ENCODE measurements around the gene CCNA1. TPM values are rescaled to one million over a fixed set of nuclear protein-coding genes. Genes with fewer than 3 reads are reported as not detected.

Gene CCNA1
- total and polyA plus RNA-seq, 2 of the 13 experiments (the other 11 are each of a cell fraction or from before 2014, with no cell fraction given): not detected

DNA sequence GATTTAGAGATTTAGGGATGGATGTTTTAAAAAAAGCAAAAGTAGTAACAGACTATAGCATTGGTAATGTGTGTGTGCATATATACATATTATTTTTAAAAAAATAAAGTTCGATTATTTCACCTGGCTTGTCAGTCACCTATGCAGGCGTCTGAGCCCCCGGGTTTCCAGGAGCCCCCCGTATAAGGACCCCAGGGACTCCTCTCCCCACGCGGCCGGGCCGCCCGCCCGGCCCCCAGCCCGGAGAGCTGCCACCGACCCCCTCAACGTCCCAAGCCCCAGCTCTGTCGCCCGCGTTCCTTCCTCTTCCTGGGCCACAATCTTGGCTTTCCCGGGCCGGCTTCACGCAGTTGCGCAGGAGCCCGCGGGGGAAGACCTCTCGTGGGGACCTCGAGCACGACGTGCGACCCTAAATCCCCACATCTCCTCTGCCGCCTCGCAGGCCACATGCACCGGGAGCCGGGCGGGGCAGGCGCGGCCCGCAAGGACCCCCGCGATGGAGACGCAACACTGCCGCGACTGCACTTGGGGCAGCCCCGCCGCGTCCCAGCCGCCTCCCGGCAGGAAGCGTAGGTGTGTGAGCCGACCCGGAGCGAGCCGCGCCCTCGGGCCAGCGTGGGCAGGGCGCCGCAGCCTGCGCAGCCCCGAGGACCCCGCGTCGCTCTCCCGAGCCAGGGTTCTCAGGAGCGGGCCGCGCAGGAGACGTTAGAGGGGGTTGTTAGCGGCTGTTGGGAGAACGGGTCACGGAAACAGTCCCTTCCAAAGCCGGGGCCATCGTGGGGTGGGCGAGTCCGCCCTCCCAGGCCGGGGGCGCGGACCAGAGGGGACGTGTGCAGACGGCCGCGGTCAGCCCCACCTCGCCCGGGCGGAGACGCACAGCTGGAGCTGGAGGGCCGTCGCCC, 840 bp upstream of the CCNA1 start (continued):
- TF ChIP-seq, protein P1, sequence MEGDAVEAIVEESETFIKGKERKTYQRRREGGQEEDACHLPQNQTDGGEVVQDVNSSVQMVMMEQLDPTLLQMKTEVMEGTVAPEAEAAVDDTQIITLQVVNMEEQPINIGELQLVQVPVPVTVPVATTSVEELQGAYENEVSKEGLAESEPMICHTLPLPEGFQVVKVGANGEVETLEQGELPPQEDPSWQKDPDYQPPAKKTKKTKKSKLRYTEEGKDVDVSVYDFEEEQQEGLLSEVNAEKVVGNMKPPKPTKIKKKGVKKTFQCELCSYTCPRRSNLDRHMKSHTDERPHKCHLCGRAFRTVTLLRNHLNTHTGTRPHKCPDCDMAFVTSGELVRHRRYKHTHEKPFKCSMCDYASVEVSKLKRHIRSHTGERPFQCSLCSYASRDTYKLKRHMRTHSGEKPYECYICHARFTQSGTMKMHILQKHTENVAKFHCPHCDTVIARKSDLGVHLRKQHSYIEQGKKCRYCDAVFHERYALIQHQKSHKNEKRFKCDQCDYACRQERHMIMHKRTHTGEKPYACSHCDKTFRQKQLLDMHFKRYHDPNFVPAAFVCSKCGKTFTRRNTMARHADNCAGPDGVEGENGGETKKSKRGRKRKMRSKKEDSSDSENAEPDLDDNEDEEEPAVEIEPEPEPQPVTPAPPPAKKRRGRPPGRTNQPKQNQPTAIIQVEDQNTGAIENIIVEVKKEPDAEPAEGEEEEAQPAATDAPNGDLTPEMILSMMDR (CRISPR knock-in tag; IDR thresholded peaks at IDR 0.05): no peak
- TF ChIP-seq ELF3 (CRISPR knock-in tag; IDR thresholded peaks at IDR 0.05): no peak

DNA sequence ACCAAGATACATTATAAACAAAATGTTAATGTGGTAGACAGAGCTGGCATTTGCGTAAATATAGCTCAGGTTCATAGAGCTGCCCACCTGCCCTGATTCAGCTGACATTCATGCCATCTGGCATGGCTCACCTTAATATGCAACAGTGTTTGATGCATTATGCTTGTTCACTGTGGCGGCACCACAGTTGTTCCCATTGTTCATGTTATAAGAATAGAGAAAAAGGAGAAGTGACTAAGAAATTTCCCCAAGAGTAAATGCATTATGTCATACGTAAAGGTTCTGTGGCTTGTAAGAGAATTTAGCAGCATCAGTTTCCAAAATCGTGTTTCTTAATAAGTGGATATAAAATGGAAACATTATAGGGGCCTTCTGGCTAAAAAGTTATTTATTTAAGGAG, 4.5 kb downstream of the CCNA1 start:
- H3K4me2 ChIP-seq (ENCODE audit: low read depth, low read length): no peak overlapping the region
- no peaks in the 10 kb centered on the region for H3K4me1 ChIP-seq (ENCODE audit: insufficient read depth, low read length)
- no peak overlapping the region for H3K9ac ChIP-seq (ENCODE audit: insufficient read depth, low read depth, low read length)
- H3K9me3 ChIP-seq (ENCODE audit: low read length): no peaks in the 10 kb centered on the region
- DNase-seq (ENCODE audit: low spot score) (no peak), ATAC-seq (no peak), FAIRE-seq (no peak)
- CTCF ChIA-PET (ENCODE audit: low intra/inter-chr PET ratio, low total read pairs): no interaction called here
- BruUV-seq (replicated peaks): no TSS peak
- no peaks in the 10 kb centered on the region for H3K79me2 ChIP-seq (ENCODE audit: insufficient read depth, low read length)
- H3K27ac ChIP-seq (ENCODE audit: extremely low read length, insufficient read depth, low read length): no peak overlapping the region
- H3K4me3 ChIP-seq (replicated peaks in 1 of 3; ENCODE audit: insufficient read depth in 1 of 3, low read depth in 2 of 3, low read length in 3 of 3): no peak overlapping the region
- H3K27me3 ChIP-seq (ENCODE audit: control insufficient read depth in 1 of 2, insufficient read depth in 2 of 2, low read length in 2 of 2): peaks cover 2 to 12% of the 10 kb centered on the region in 2 experiments; a peak in 2 of 5 replicates
- in situ Hi-C loops (cut with HindIII; ENCODE audit: extremely low pct_ligation_motif_present, low pct_unique_long_range_greater_than_20kb): no loop called here
- intact Hi-C loops (cut with micrococcal nuclease; ENCODE audit: unreplicated experiment): no loop called here
- H4K20me1 ChIP-seq (ENCODE audit: insufficient read depth, low read length): no peaks in the 10 kb centered on the region
- WGBS (ENCODE audit: low lambda C conversion rate): 14% methylated on average over 4 of the region's 4 CpGs
- no peaks in the 10 kb centered on the region for H3K36me3 ChIP-seq (replicated peaks in 1 of 2; ENCODE audit: control insufficient read depth in 1 of 2, insufficient read depth in 2 of 2, low read length in 2 of 2)
- POLR2A ChIA-PET: no interaction called here
- TF ChIP-seq ZNF431 (CRISPR knock-in tag; IDR thresholded peaks at IDR 0.05; ENCODE audit: borderline replicate concordance, low read depth) (no peak), ERF (CRISPR knock-in tag; IDR thresholded peaks at IDR 0.05) (no peak), KDM5B (CRISPR knock-in tag; IDR thresholded peaks at IDR 0.05; ENCODE audit: borderline replicate concordance) (no peak), U2AF2 (IDR thresholded peaks at IDR 0.05; ENCODE audit: low read depth, low read length) (no peak), ZNF329 (CRISPR knock-in tag; IDR thresholded peaks at IDR 0.05; ENCODE audit: low read depth) (no peak), KAT2B (IDR thresholded peaks at IDR 0.05; ENCODE audit: borderline replicate concordance, low read depth, low read length) (no peak)
- TF ChIP-seq, protein P2, sequence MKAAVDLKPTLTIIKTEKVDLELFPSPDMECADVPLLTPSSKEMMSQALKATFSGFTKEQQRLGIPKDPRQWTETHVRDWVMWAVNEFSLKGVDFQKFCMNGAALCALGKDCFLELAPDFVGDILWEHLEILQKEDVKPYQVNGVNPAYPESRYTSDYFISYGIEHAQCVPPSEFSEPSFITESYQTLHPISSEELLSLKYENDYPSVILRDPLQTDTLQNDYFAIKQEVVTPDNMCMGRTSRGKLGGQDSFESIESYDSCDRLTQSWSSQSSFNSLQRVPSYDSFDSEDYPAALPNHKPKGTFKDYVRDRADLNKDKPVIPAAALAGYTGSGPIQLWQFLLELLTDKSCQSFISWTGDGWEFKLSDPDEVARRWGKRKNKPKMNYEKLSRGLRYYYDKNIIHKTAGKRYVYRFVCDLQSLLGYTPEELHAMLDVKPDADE (CRISPR knock-in tag; IDR thresholded peaks at IDR 0.05): no peak
- TF ChIP-seq, protein P3, sequence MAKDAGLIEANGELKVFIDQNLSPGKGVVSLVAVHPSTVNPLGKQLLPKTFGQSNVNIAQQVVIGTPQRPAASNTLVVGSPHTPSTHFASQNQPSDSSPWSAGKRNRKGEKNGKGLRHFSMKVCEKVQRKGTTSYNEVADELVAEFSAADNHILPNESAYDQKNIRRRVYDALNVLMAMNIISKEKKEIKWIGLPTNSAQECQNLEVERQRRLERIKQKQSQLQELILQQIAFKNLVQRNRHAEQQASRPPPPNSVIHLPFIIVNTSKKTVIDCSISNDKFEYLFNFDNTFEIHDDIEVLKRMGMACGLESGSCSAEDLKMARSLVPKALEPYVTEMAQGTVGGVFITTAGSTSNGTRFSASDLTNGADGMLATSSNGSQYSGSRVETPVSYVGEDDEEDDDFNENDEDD (CRISPR knock-in tag; IDR thresholded peaks at IDR 0.05; ENCODE audit: borderline replicate concordance): no peak
- TF ChIP-seq, protein P4, sequence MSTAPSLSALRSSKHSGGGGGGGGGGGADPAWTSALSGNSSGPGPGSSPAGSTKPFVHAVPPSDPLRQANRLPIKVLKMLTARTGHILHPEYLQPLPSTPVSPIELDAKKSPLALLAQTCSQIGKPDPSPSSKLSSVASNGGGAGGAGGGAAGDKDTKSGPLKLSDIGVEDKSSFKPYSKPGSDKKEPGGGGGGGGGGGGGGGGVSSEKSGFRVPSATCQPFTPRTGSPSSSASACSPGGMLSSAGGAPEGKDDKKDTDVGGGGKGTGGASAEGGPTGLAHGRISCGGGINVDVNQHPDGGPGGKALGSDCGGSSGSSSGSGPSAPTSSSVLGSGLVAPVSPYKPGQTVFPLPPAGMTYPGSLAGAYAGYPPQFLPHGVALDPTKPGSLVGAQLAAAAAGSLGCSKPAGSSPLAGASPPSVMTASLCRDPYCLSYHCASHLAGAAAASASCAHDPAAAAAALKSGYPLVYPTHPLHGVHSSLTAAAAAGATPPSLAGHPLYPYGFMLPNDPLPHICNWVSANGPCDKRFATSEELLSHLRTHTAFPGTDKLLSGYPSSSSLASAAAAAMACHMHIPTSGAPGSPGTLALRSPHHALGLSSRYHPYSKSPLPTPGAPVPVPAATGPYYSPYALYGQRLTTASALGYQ (CRISPR knock-in tag; IDR thresholded peaks at IDR 0.05): no peak
- H2AFZ ChIP-seq (ENCODE audit: low read length): no peak overlapping the region

All from HepG2 (cell line).